HepG2 (cell line): Measurements from ENCODE around the gene PCSK6. TPM values are rescaled to one million over a fixed set of nuclear protein-coding genes. Genes with fewer than 3 reads are reported as not detected.

Source experiments
- STAG1 ChIP-seq: sonication (generic); formaldehyde crosslinking; IDR thresholded peaks from 2 replicates; pipeline ENCODE4 v1.4.0; 2020; ENCODE audit warnings: missing genetic modification reagents
- TCF7 ChIP-seq: sonication (generic); IDR thresholded peaks from 2 replicates; pipeline ENCODE4 v1.6.1; 2016; ENCODE audit warnings: antibody characterized with exemption, low read depth
- ZBTB4 ChIP-seq: sonication (generic); formaldehyde crosslinking; IDR thresholded peaks from 2 replicates; pipeline ENCODE4 v1.4.0; 2020; ENCODE audit warnings: missing genetic modification reagents, mild to moderate bottlenecking, borderline replicate concordance
- ZNF556 ChIP-seq: sonication (generic); formaldehyde crosslinking; IDR thresholded peaks from 2 replicates; pipeline ENCODE4 v1.4.0; 2020; ENCODE audit warnings: mild to moderate bottlenecking, missing genetic modification reagents, borderline replicate concordance
- ZNF7 ChIP-seq: IDR thresholded peaks from 2 replicates; pipeline ENCODE4 v1.6.1; 2016; ENCODE audit warnings: missing biosample characterization, missing genetic modification reagents
- ZNF713 ChIP-seq: sonication (generic); formaldehyde crosslinking; IDR thresholded peaks from 2 replicates; pipeline ENCODE4 v1.4.0; 2020; ENCODE audit warnings: mild to moderate bottlenecking, missing genetic modification reagents
- polyA plus RNA-seq, 8 experiments: library from polyadenylated mRNA; depleted of rRNA in 3 of 8; stranded (reverse) in 7 of 8; unstranded in 1 of 8; fragments of >200 nt; fragmentation: Illumina TruSeq in 4 of 8; extraction: Trizol in 4 of 8; gene quantifications; 2 replicates each; pipeline versions ENCODE4 v1.2.1 to v1.2.3, GENCODE V29; 2011 to 2016; ENCODE audit warnings: low read depth in 4 of 8, missing spikeins in 1 of 8, mixed read lengths in 1 of 8; ENCODE audit not compliant: insufficient read depth in 1 of 8
- total RNA-seq, 5 experiments: library from RNA; depleted of rRNA; stranded (reverse); fragments of >200 nt; fragmentation: Illumina TruSeq; extraction: Trizol; gene quantifications; 2 replicates each; pipeline ENCODE4 v1.2.3, GENCODE V29; 2016; ENCODE audit warnings: low read depth in 1 of 5
- TF ChIP-seq, protein P1 (sequence below), 2 experiments: sonication (generic) in 1 of 2; formaldehyde crosslinking in 1 of 2; IDR thresholded peaks; 2 replicates each; pipeline versions ENCODE4 v1.4.0 to v1.6.1; 2016 to 2020; ENCODE audit warnings: borderline replicate concordance in 1 of 2, low read depth in 1 of 2, mild to moderate bottlenecking in 1 of 2, missing genetic modification reagents in 1 of 2
- TF ChIP-seq, protein P2 (sequence below): fragments of 450-650 bp; IDR thresholded peaks from 2 replicates; pipeline ENCODE4 v1.6.1; 2017
- TF ChIP-seq, protein P3 (sequence below): sonication (generic); formaldehyde crosslinking; IDR thresholded peaks from 2 replicates; pipeline ENCODE4 v1.4.0; 2020; ENCODE audit warnings: mild to moderate bottlenecking, missing genetic modification reagents
- TF ChIP-seq, protein P4 (sequence below): sonication (generic); formaldehyde crosslinking; IDR thresholded peaks from 2 replicates; pipeline ENCODE4 v1.4.0; 2020; ENCODE audit warnings: mild to moderate bottlenecking, missing genetic modification reagents

PCSK6 gene
- total and polyA plus RNA-seq, 2 of the 13 experiments (the other 11 are each of a cell fraction or from before 2014, with no cell fraction given): 56.5 to 155 TPM

GRCh38 chr15:101501703-101502373 lies 12.3 kb upstream of the PCSK6 start (continued):
- TF ChIP-seq, protein P1, sequence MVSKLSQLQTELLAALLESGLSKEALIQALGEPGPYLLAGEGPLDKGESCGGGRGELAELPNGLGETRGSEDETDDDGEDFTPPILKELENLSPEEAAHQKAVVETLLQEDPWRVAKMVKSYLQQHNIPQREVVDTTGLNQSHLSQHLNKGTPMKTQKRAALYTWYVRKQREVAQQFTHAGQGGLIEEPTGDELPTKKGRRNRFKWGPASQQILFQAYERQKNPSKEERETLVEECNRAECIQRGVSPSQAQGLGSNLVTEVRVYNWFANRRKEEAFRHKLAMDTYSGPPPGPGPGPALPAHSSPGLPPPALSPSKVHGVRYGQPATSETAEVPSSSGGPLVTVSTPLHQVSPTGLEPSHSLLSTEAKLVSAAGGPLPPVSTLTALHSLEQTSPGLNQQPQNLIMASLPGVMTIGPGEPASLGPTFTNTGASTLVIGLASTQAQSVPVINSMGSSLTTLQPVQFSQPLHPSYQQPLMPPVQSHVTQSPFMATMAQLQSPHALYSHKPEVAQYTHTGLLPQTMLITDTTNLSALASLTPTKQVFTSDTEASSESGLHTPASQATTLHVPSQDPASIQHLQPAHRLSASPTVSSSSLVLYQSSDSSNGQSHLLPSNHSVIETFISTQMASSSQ (IDR thresholded peaks at IDR 0.05; ENCODE audit: low read depth): no peak
- TF ChIP-seq, protein P1 (CRISPR knock-in tag; IDR thresholded peaks at IDR 0.05; ENCODE audit: borderline replicate concordance): peak; percentile 52; the same call in 1 of the 2 replicates
- peak; percentile 20; the same call in 1 of the 2 replicates for TF ChIP-seq ZBTB4
- TF ChIP-seq, protein P2, sequence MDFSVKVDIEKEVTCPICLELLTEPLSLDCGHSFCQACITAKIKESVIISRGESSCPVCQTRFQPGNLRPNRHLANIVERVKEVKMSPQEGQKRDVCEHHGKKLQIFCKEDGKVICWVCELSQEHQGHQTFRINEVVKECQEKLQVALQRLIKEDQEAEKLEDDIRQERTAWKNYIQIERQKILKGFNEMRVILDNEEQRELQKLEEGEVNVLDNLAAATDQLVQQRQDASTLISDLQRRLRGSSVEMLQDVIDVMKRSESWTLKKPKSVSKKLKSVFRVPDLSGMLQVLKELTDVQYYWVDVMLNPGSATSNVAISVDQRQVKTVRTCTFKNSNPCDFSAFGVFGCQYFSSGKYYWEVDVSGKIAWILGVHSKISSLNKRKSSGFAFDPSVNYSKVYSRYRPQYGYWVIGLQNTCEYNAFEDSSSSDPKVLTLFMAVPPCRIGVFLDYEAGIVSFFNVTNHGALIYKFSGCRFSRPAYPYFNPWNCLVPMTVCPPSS: no peak
- 0 out of 2 replicates have a peak, but pooled peaks have one; percentile 87 for TF ChIP-seq ZNF713 (CRISPR knock-in tag)
- TF ChIP-seq STAG1 (CRISPR knock-in tag): peak; percentile 69
- TF ChIP-seq TCF7: no peak
- TF ChIP-seq, protein P3, sequence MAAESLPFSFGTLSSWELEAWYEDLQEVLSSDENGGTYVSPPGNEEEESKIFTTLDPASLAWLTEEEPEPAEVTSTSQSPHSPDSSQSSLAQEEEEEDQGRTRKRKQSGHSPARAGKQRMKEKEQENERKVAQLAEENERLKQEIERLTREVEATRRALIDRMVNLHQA (CRISPR knock-in tag): no peak
- TF ChIP-seq ZNF556 (CRISPR knock-in tag): 0 out of 2 replicates have a peak, but pooled peaks have one; percentile 57
- TF ChIP-seq, protein P4, sequence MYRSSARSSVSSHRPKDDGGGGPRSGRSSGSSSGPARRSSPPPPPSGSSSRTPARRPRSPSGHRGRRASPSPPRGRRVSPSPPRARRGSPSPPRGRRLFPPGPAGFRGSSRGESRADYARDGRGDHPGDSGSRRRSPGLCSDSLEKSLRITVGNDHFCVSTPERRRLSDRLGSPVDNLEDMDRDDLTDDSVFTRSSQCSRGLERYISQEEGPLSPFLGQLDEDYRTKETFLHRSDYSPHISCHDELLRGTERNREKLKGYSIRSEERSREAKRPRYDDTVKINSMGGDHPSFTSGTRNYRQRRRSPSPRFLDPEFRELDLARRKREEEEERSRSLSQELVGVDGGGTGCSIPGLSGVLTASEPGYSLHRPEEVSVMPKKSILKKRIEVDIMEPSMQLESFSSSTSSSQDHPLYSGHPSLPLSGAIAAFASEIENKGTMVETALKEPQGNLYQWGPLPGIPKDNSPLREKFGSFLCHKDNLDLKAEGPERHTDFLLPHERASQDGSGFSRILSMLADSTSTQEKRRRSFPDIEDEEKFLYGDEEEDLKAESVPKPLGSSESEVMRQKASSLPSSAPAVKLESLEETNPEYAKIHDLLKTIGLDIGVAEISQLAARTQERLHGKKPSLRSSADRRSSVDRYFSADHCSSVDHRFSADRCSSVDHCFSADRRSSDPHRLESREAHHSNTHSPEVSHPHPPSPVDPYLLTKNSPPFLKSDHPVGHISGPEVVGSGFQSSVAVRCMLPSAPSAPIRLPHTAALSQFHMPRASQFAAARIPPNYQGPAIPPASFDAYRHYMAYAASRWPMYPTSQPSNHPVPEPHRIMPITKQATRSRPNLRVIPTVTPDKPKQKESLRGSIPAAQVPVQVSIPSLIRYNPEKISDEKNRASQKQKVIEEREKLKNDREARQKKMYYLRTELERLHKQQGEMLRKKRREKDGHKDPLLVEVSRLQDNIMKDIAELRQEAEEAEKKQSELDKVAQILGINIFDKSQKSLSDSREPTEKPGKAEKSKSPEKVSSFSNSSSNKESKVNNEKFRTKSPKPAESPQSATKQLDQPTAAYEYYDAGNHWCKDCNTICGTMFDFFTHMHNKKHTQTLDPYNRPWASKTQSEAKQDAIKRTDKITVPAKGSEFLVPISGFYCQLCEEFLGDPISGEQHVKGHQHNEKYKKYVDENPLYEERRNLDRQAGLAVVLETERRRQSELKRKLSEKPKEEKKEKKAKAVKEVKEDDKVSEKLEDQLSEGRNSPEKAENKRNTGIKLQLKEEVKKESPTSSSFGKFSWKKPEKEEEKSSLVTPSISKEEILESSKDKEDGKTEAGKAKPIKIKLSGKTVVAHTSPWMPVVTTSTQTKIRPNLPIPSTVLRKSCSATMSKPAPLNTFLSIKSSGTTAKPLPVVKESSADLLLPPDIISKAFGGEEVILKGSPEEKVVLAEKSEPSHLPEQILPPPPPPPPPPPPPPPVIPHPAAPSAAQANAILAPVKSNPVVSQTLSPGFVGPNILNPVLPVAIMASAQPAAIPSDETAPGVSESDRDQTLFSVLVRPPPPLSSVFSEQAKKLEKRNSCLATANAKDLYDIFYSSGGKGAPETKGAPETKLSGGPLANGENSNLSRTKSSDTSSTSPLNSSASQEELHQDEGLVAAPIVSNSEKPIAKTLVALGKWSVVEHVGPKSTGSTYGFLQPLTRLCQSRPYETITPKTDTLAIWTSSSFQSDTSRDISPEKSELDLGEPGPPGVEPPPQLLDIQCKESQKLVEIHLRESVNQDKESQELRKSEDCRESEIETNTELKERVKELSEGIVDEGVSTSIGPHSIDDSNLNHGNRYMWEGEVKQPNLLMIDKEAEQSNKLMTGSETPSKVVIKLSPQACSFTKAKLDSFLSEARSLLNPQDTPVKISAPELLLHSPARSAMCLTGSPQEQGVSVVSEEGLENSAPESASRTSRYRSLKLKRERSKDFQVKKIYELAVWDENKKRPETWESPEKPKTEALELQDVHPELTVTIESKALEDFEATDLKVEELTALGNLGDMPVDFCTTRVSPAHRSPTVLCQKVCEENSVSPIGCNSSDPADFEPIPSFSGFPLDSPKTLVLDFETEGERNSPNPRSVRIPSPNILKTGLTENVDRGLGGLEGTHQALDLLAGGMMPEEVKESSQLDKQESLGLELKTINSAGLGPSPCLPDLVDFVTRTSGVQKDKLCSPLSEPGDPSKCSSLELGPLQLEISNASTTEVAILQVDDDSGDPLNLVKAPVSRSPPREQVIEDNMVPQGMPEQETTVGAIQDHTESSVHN (CRISPR knock-in tag): peak; percentile 54; the same call in 1 of the 2 replicates
- no peak for TF ChIP-seq ZNF7
